Gastrocnemius medialis (tissue), 4 donors: Measurements from ENCODE around the gene KLF4. TPM values are rescaled to one million over a fixed set of nuclear protein-coding genes. Genes with fewer than 3 reads are reported as not detected.

ENCODE experiments used
- ATAC-seq, 2 donors: fragments of 150-250 bp; one replicate each; pipeline ENCODE4 v1.9.1; 2016
- DNase-seq, 2 donors: peaks; one replicate each; pipeline ENCODE4 v3.0.0-alpha.2; 2019
- H3K27ac ChIP-seq, 4 donors: fragments of 200-600 bp; sonication (generic); 1 replicate in 1 of 4; 2 replicates in 3 of 4; pipeline ENCODE4 v1.5.1; 2016 to 2018; ENCODE audit warnings: mild to moderate bottlenecking in 2 of 4, moderate library complexity in 1 of 4
- H3K27me3 ChIP-seq, 3 donors: fragments of 200-600 bp; sonication (generic) in 2 of 3; 1 replicate in 1 of 3; 2 replicates in 2 of 3; pipeline versions ENCODE4 v1.5.1 to v1.6.0; 2016 to 2019; ENCODE audit warnings: mild to moderate bottlenecking in 1 of 3, moderate library complexity in 1 of 3
- H3K36me3 ChIP-seq, 2 donors: fragments of 200-600 bp; sonication (generic) in 1 of 2; one replicate each; pipeline ENCODE4 v1.5.1; 2017 to 2018
- H3K4me1 ChIP-seq, 2 donors: fragments of 200-600 bp; sonication (generic) in 1 of 2; one replicate each; pipeline ENCODE4 v1.5.1; 2016 to 2017; ENCODE audit warnings: mild to moderate bottlenecking in 2 of 2
- H3K4me3 ChIP-seq, 4 donors: fragments of 200-600 bp; sonication (generic) in 3 of 4; 1 replicate in 1 of 4; 2 replicates in 3 of 4; pipeline ENCODE4 v1.5.1; 2016 to 2019; ENCODE audit warnings: mild to moderate bottlenecking in 2 of 4
- H3K9me3 ChIP-seq, 3 donors: fragments of 200-600 bp; sonication (generic) in 2 of 3; 1 replicate in 1 of 3; 2 replicates in 2 of 3; pipeline ENCODE4 v1.5.1; 2016 to 2019
- CTCF ChIP-seq, 5 experiments: fragments of 450-650 bp in 3 of 5; fragments of 200-600 bp in 2 of 5; sonication (generic) in 2 of 5; IDR thresholded peaks in 4 of 5; conservative IDR thresholded peaks in 1 of 5; 1 replicate in 4 of 5; 2 replicates in 1 of 5; pipeline ENCODE4 v1.5.1; 2016 to 2019; ENCODE audit warnings: antibody characterized with exemption in 5 of 5, mild to moderate bottlenecking in 3 of 5, moderate library complexity in 3 of 5
- POLR2A ChIP-seq, 2 donors: fragments of 450-650 bp; IDR thresholded peaks; one replicate each; pipeline ENCODE4 v1.6.1; 2017; ENCODE audit warnings: antibody characterized with exemption in 2 of 2, mild to moderate bottlenecking in 2 of 2, moderate library complexity in 2 of 2
- in situ Hi-C, 4 donors: fragments of 200-750 bp; cut with MboI; loops; one replicate each; pipeline versions ENCODE4 v1.15.0 to v1.8.0; 2017; ENCODE audit warnings: low sequenced_read_pairs in 4 of 4
- intact Hi-C: fragments of 100-400 bp; cut with DNase I; formaldehyde crosslinking; loops from one replicate; pipeline ENCODE4 v1.15.1; 2023; ENCODE audit warnings: low total_unique reads
- total RNA-seq, 4 donors: library from RNA; depleted of rRNA; stranded (reverse); fragments of >200 nt; gene quantifications; one replicate each; pipeline versions ENCODE4 v1.1.0 to v1.2.3, GENCODE V29; 2016

The KLF4 gene
- total RNA-seq, 4 donors from 2014 or later: 15.7 to 62.6 (median 32.4) TPM

- Histone ChIP-seq H3K9me3 (peaks cover 0 to 4% (median 0%) of the 10 kb centered on the region in 3 donors), H3K27me3 (no peaks in the 10 kb centered on the region), H3K27ac (no peak overlapping the region), H3K4me1 (no peaks in the 10 kb centered on the region), H3K36me3 (no peaks in the 10 kb centered on the region), H3K4me3 (no peak overlapping the region)
- in situ Hi-C loops (loop anchor here in 3 of 4 donors (25.0 kb wide), 2 partner anchors 807 to 1307 kb away; no protein-coding TSS in a partner anchor), intact Hi-C loops (no loop called here)
- DNase-seq (no peak), ATAC-seq (no peak)
- TF ChIP-seq CTCF (IDR thresholded peaks at IDR 0.05 in 4 of 5, conservative IDR thresholded peaks at IDR 0.05 in 1 of 5) (no peak), POLR2A (IDR thresholded peaks at IDR 0.05) (no peak)
Observed at GRCh38 chr9:107455425-107456135, 34.0 kb downstream of the KLF4 start.

GRCh38 chr9:107453479-107453878 is 36.1 kb downstream of the KLF4 start:
- intact Hi-C loops: no loop called here
- Histone ChIP-seq H3K4me3 (no peak overlapping the region), H3K4me1 (no peaks in the 10 kb centered on the region), H3K27ac (no peak overlapping the region), H3K9me3 (no peaks in the 10 kb centered on the region), H3K36me3 (no peaks in the 10 kb centered on the region), H3K27me3 (no peaks in the 10 kb centered on the region)
- TF ChIP-seq CTCF (IDR thresholded peaks at IDR 0.05 in 4 of 5, conservative IDR thresholded peaks at IDR 0.05 in 1 of 5) (no peak), POLR2A (IDR thresholded peaks at IDR 0.05) (no peak)
- in situ Hi-C loops: loop anchor here in 3 of 4 donors (25.0 kb wide), 2 partner anchors 809 to 1309 kb away; no protein-coding TSS in a partner anchor
- no peak for ATAC-seq
- no peak for DNase-seq

GRCh38 chr9:107447834-107448233 is 41.7 kb downstream of the KLF4 start:
- TF ChIP-seq POLR2A (IDR thresholded peaks at IDR 0.05) (no peak), CTCF (IDR thresholded peaks at IDR 0.05 in 4 of 5, conservative IDR thresholded peaks at IDR 0.05 in 1 of 5) (no peak)
- no peaks in the 10 kb centered on the region for H3K36me3 ChIP-seq
- in situ Hi-C loops: no loop called here
- H3K4me1 ChIP-seq: no peaks in the 10 kb centered on the region
- intact Hi-C loops: no loop called here
- H3K9me3 ChIP-seq: no peaks in the 10 kb centered on the region
- H3K4me3 ChIP-seq: no peak overlapping the region
- H3K27ac ChIP-seq: no peak overlapping the region
- H3K27me3 ChIP-seq: no peaks in the 10 kb centered on the region
- DNase-seq: no peak
- no peak for ATAC-seq

GRCh38 chr9:107447081-107447480 is 42.5 kb downstream of the KLF4 start:
- Histone ChIP-seq H3K27ac (no peak overlapping the region), H3K36me3 (no peaks in the 10 kb centered on the region), H3K27me3 (no peaks in the 10 kb centered on the region), H3K9me3 (no peaks in the 10 kb centered on the region), H3K4me3 (no peak overlapping the region), H3K4me1 (no peaks in the 10 kb centered on the region)
- ATAC-seq: no peak
- TF ChIP-seq CTCF (IDR thresholded peaks at IDR 0.05 in 4 of 5, conservative IDR thresholded peaks at IDR 0.05 in 1 of 5): no peak
- TF ChIP-seq POLR2A (IDR thresholded peaks at IDR 0.05): no peak
- intact Hi-C loops (no loop called here), in situ Hi-C loops (no loop called here)
- no peak for DNase-seq
